Activated CD8-positive, alpha-beta memory T cell treated with anti-CD3 and anti-CD28 coated beads for 36 hours (primary cell): Measurements from ENCODE around the gene PTPRN2. TPM values are rescaled to one million over a fixed set of nuclear protein-coding genes. Genes with fewer than 3 reads are reported as not detected.
"Not testable (repeated sequence)": the region's sequence is repeated elsewhere in the genome, so short reads cannot be mapped to it uniquely, and the experiment has no call there.

Source experiments
- CTCF ChIA-PET: fragments of 350-600 bp; sonication (Branson Sonifier 250); formaldehyde crosslinking; loops from one replicate; lab custom pipeline; 2021; ENCODE audit warnings: antibody characterized with exemption; lab: Charles Lee
- POLR2A ChIA-PET: fragments of 350-600 bp; sonication (Branson Sonifier 250); formaldehyde crosslinking; loops from one replicate; lab custom pipeline; 2021; ENCODE audit warnings: antibody characterized with exemption; lab: Charles Lee
- total RNA-seq, 2 experiments: library from RNA; stranded (reverse); gene quantifications; one replicate each; pipeline ENCODE4 v1.2.3, GENCODE V29; 2021

PTPRN2 gene
- total RNA-seq, 2 experiments from 2014 or later = 0.36 to 0.44 TPM

- CTCF ChIA-PET = interaction anchor here (1.4 kb wide), 1 partner anchor 13 kb away, joined by 3 read pairs; no protein-coding TSS in a partner anchor
- POLR2A ChIA-PET = no interaction called here
These were observed 849.6 kb downstream of the PTPRN2 start for GRCh38 chr7:157738066-157738460.

DNA sequence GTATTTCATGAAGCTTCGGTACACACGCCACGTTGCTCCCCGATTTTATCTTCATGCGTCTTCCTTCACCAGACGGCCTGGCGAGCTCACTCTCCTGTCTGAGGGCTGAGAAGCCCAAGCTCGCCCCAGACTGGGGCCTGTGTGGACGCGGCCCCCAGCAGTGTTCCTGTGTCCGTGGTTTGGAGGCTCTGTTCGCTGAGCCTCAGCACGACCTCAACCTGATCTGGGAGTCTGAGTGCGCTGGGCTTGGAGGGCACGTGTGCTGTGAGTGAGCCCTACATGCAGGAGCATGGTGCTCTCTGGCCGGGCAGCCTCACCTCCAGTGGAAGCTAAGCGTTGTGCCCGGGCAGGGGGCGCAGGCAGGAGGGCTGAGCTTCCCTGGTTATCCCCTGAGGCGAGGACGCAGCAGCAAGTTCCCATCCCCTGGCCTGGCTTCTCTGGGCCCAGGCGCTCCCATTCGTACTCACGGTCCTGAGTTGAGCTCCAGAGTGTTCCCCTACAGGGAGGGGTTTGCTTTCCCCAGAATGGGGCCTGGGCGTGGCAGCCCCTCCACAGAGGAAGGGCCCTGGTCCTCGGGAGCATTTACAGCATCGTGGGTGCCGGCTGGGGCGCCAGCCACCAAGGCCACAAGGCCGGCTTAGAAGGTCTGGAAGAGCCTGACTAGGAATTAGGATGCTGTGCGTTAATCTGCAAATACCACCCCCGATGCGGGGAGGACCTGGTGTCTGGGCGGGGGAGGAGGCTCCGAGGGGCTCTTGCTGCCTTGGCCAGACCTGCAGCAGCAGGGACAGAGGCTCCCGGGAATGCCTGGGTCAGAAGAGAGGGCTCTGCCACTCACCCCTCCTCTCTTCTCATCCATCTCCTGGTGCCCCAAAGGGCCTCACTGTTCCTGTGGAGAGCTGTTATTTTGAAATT is 850.2 kb downstream of the PTPRN2 start:
- CTCF ChIA-PET = no interaction called here
- POLR2A ChIA-PET = no interaction called here

DNA sequence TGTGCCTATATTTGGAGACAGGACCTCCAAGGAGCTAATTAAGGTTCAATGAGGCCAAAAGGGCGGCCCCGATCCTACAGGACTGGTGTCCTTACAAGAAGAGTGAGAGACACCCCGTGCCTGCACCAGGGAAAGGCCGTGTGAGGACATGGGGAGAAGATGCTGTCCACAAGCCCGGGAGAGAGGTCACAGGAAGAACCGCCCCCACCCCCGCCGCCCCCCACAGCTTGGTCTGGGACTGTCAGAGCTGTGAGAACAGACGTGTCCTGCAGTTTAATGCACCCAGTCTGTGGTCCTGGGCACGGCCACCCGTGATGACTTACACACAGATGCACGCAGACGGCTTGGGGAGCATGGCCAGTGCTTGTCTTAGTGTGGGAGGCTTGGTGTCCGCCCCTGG is 851.3 kb downstream of the PTPRN2 start:
- ChIA-PET CTCF (no interaction called here), POLR2A (no interaction called here)

DNA sequence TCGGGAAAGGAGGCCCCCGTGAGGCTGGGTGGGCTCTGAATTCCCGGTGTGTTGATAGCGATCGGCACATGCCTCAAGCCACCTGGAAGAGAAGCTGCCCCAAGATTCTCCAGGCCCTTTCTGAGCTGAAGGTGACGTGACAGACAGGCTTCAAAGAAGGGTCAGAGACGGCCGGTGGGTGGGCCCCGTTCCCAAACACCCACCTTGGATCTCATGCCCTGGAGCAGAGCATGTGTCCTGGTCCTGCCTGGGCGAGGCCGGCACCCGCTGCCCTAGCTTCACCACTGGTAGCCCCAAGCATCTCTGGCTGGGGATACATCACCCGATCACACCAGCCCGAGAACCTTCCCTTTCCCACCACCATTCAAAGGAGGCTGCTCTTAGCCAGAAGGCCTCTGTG is 851.8 kb downstream of the PTPRN2 start:
- ChIA-PET CTCF (no interaction called here), POLR2A (no interaction called here)

DNA sequence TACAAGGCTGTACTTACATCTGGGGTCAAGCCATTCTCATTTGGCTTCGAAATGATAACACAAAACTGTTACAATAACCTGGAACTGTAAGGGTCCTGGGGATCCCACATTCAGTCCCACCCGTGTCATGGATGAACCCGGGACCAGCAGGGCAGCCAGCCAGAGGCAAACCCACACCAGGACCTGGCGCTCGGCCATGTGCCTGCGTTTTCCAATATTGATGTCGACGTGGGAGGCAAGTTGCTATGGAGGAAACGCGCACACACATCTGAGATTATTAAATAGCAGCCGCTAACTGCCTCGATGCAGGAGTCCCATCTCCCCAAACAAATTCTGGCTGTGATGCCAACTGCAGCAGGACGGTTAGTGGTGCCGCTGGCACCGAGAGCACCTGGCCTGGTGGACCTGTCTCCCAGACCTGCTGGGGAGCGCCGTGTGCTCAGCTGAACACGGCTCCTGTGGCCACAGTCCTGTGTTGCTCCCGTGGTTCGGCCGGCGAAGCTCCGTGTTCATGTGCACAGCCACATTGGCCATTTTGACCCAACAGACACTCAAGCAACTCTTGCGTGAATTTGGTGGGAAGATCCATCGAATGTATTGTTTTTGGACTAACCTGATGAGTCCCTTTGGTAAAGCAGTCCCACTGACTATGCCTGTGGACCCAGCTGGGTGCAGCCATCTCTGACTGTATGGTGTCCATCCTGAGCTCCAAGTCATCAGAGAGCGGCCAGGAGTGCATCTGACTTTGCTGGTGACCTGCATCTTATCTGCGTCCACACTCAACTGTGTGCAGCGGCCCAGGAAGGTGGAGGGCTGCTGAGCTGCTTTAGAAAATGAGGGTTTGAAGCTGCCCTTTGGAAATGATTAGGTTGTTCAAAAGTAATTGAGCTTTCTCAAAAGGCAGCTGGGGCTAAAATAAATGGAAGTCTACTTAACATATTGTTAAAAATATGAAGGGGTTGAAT is 852.7 kb downstream of the PTPRN2 start:
- POLR2A ChIA-PET = no interaction called here
- CTCF ChIA-PET = no interaction called here

DNA sequence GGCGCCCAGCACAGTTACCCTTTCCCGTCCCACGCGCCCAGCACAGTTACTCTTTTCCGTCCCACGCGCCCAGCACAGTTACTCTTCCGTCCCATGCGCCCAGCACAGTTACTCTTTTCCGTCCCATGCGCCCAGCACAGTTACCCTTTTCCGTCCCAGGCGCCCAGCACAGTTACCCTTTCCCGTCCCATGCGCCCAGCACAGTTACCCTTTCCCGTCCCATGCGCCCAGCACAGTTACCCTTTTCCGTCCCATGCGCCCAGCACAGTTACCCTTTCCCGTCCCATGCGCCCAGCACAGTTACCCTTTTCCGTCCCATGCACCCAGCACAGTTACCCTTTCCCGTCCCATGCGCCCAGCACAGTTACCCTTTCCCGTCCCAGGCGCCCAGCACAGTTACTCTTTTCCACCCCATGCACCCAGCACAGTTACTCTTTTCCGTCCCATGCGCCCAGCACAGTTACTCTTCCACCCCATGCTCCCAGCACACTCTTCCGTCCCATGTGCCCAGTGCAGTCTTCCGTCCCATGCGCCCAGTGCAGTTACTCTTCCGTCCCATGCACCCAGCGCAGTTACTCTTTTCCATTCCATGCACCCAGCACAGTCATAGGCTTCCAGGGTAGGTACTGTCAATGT is 853.7 kb downstream of the PTPRN2 start:
- POLR2A ChIA-PET, CTCF ChIA-PET: not testable (repeated sequence)

GRCh38 chr7:157731126-157731525 is 856.5 kb downstream of the PTPRN2 start:
- CTCF ChIA-PET = no interaction called here
- POLR2A ChIA-PET = no interaction called here

GRCh38 chr7:157730614-157731013 is 857.0 kb downstream of the PTPRN2 start:
- POLR2A ChIA-PET = no interaction called here
- CTCF ChIA-PET = no interaction called here

GRCh38 chr7:157729566-157729965 is 858.1 kb downstream of the PTPRN2 start:
- CTCF ChIA-PET = no interaction called here
- POLR2A ChIA-PET = no interaction called here

- POLR2A ChIA-PET = no interaction called here
- CTCF ChIA-PET = no interaction called here
These were observed 859.5 kb downstream of the PTPRN2 start for GRCh38 chr7:157727964-157728615.

DNA sequence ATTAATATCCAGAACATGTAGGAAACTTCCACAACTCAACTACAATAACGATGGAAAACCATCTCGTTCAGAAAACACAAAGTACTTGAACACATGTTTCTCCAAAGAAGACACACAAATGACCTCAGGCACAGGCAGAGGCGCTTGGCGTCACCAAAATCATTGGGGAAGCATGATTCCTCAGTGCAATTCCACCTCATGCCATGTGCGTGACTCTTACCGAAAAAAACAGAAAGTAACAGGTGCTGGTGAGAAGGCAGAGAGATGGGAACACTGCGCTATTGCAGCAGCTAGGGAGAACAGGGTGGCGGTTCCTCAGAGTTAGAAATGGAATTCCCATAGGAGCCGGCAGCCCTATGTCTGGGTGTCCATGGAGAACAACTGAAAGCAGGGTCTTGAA is 860.9 kb downstream of the PTPRN2 start:
- ChIA-PET POLR2A (no interaction called here), CTCF (no interaction called here)

DNA sequence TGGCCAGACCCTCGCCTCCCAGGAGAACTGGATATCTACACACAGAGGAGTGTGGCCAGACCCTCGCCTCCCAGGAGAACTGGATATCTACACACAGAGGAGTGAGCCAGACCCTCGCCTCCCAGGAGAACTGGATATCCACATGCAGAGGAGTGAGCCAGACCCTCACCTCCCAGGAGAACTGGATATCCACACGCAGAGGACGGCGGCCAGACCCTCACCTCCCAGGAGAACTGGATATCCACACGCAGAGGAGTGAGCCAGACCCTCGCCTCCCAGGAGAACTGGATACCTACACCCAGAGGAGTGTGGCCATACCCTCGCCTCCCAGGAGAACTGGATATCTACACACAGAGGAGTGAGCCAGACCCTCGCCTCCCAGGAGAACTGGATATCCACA is 862.3 kb downstream of the PTPRN2 start:
- POLR2A ChIA-PET, CTCF ChIA-PET: not testable (repeated sequence)

DNA sequence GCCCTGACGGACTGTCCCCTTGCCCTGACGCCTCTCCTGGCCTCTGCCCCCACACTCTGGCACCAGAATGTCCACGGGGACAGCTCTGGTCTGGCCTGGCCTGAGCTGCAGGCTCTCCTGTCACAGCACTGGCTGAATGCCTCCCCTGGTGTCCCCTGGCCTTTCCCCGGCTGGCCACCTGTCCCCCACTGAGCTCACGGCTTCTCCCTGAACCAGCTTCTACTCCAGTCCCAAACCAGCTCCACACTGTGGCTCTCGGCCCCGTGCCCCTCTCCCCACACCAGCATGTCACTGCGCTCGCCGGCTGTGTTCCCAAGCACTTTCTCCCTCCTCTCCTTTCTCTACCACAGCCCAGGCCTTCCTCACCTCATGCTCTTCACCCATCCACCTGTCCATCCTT is 864.4 kb downstream of the PTPRN2 start:
- ChIA-PET CTCF (no interaction called here), POLR2A (no interaction called here)

DNA sequence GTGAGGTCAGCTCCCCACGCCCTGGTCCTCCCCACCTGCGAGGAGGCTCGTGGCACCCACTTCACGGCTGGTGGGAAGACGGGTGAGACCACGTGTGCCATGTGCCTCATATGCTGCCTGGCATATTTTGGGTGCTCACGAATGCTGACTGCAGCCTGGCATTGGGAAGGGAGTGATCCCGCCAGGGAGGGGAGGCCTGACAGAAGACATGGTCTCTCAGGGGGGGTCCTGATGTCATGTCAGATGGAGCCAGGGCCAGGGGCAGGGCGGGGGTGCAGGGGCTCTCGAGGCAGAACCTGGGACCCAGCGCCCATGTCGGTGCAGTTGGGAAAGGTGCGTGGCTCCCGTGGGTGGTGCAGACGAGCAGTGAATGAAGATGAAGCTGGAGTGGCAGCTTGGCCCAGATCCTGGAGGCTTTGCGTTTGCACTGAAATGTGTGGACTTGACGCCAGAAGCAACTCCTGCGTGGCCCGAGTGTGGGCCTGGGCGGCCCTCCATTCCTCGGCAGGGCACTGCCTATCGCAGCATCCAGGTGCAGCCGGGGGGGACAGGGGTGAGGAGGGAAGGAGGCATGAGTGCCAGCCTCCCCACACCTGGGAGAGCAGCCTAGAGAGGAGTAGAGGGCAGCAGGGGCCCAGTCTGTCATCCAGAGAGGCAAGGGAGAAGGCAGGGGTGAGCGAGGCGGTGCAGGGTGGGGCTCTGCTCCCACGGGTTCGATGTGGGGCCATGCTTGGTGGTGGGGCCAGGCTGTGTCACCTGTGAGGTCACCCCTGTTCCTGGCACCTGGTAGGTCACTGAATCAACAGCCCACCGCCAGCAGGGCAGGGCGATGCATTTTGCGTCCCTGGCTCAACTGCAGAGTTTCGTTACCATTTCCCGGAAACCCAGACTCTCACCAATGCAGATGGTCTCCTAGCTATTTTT is 865.2 kb downstream of the PTPRN2 start:
- CTCF ChIA-PET = no interaction called here
- POLR2A ChIA-PET = no interaction called here

- CTCF ChIA-PET = no interaction called here
- POLR2A ChIA-PET = no interaction called here
These were observed 866.0 kb downstream of the PTPRN2 start for GRCh38 chr7:157721468-157722136.

DNA sequence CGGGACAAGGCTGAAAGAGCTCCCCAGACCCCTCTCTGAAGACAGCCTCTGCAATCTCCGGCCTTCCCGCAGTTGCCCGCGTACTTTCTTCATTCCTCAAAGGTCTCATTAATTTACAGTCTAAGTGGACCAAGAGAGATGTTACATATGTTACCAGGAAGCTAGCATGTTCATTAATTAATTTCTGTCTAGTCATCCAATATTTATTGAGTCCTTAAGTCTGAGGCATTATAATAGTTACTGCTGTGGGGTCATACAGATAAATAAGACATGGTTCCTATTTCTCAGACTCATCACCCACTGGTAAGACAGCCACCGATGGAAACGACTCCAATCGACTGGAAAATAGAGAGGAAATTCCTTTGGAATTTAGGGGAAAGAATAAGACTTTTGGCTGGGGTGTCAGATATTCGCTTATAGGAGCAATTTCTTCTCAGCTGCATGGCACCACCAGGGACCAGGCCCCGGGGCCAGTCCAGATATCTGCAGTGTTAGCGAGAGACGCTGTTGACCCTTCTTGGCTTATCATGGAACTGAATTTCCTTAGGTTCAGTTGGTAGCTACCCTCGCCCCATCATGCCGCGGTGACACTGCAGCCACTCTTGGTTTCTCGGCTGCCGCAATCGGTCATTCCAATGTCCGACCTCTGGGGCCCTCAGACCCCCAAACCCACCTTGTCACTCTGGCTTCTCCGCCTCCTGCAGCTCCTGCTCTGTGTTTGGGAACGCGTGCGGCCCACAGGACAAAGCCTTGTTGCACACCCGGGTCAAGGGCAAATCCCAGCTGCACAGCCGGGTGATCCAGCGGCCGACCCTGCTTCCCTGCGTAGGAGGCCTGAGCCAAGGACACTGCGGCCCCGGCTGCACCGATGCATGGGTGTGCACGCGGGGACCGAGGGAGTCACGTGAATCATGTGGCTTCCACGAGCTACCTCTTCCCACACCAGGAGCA is 867.6 kb downstream of the PTPRN2 start:
- ChIA-PET POLR2A (no interaction called here), CTCF (no interaction called here)
